H1 (cell line): Measurements from ENCODE around the gene IDH2. TPM values are rescaled to one million over a fixed set of nuclear protein-coding genes. Genes with fewer than 3 reads are reported as not detected.

Source experiments
- CTCF ChIA-PET: fragments of 300-600 bp; sonication (Branson Sonifier 250); formaldehyde crosslinking; loops from one replicate; lab custom pipeline; 2021; ENCODE audit not compliant: partially characterized antibody; lab: Charles Lee
- POLR2A ChIA-PET: fragments of 300-600 bp; sonication (Branson Sonifier 250); formaldehyde crosslinking; loops from one replicate; lab custom pipeline; 2021; ENCODE audit warnings: inconsistent platforms; ENCODE audit not compliant: partially characterized antibody; lab: Charles Lee
- DNase-seq, 2 experiments: peaks; one replicate each; pipeline versions ENCODE4 v3.0.0 to v3.0.0-alpha.2; 2010 to 2022; ENCODE audit warnings: low spot score in 2 of 2, low read depth in 1 of 2, mixed read lengths in 1 of 2
- FAIRE-seq: peaks from 2 replicates; lab custom pipeline; 2011; peaks lifted over from hg19 to GRCh38; lab: Jason Lieb, UNC
- H2AFZ ChIP-seq: 2 replicates; pipeline ENCODE4 v1.8.1; 2012; ENCODE audit warnings: low read length, inconsistent platforms
- H2AK5ac ChIP-seq: 2 replicates; pipeline ENCODE4 v1.6.1; 2013; ENCODE audit warnings: low read depth, low read length
- H2BK120ac ChIP-seq: replicated peaks from 2 replicates; pipeline ENCODE3; 2013; ENCODE audit warnings: low read depth, low read length, inconsistent platforms
- H2BK12ac ChIP-seq: 2 replicates; pipeline ENCODE4 v1.6.1; 2013; ENCODE audit warnings: low read depth, low read length
- H2BK15ac ChIP-seq: 2 replicates; pipeline ENCODE4 v1.6.1; 2013; ENCODE audit warnings: low read length
- H2BK20ac ChIP-seq: 2 replicates; pipeline ENCODE4 v1.6.1; 2013; ENCODE audit warnings: low read length
- H2BK5ac ChIP-seq: 2 replicates; pipeline ENCODE4 v1.6.1; 2013; ENCODE audit warnings: low read depth, low read length
- H3K14ac ChIP-seq: 2 replicates; pipeline ENCODE4 v1.6.1; 2013; ENCODE audit warnings: inconsistent platforms; ENCODE audit not compliant: insufficient read length
- H3K18ac ChIP-seq: 2 replicates; pipeline ENCODE4 v1.6.1; 2013; ENCODE audit warnings: low read length; ENCODE audit errors: extremely low read depth
- H3K23ac ChIP-seq: 2 replicates; pipeline ENCODE4 v1.6.1; 2013; ENCODE audit warnings: inconsistent platforms; ENCODE audit not compliant: insufficient read length
- H3K23me2 ChIP-seq: 2 replicates; pipeline ENCODE4 v1.6.1; 2013; ENCODE audit warnings: low read depth, low read length
- H3K27ac ChIP-seq: 2 replicates; pipeline ENCODE4 v1.6.1; 2011; ENCODE audit warnings: low read depth, low read length, inconsistent platforms
- H3K27me3 ChIP-seq, 4 experiments: replicated peaks in 1 of 4; 1 replicate in 1 of 4; 2 replicates in 3 of 4; pipeline versions ENCODE4 v1.6.1 to v1.8.1; 2011 to 2013; ENCODE audit warnings: low read length in 3 of 4, mild to moderate bottlenecking in 3 of 4, inconsistent platforms in 2 of 4, mixed read lengths in 2 of 4, moderate library complexity in 1 of 4; ENCODE audit not compliant: control insufficient read depth in 3 of 4, insufficient read depth in 3 of 4; ENCODE audit errors: extremely low read depth in 1 of 4
- H3K36me3 ChIP-seq, 4 experiments: 2 replicates each; pipeline versions ENCODE4 v1.6.1 to v1.8.1; 2011 to 2013; ENCODE audit warnings: mild to moderate bottlenecking in 4 of 4, low read length in 3 of 4, moderate library complexity in 2 of 4, control low read depth in 1 of 4, inconsistent platforms in 1 of 4; ENCODE audit not compliant: insufficient read depth in 4 of 4, control insufficient read depth in 2 of 4
- H3K4ac ChIP-seq: replicated peaks from 2 replicates; pipeline ENCODE3; 2013; ENCODE audit warnings: low read length, low read depth, mixed read lengths, inconsistent platforms; ENCODE audit not compliant: insufficient read length
- H3K4me1 ChIP-seq, 4 experiments: replicated peaks in 1 of 4; 1 replicate in 1 of 4; 2 replicates in 3 of 4; pipeline versions ENCODE4 v1.6.1 to v1.8.1; 2011 to 2013; ENCODE audit warnings: low read length in 3 of 4, inconsistent platforms in 2 of 4, mixed read lengths in 1 of 4; ENCODE audit not compliant: insufficient read depth in 4 of 4, control insufficient read depth in 3 of 4
- H3K4me2 ChIP-seq, 2 experiments: 2 replicates each; pipeline versions ENCODE4 v1.6.1 to v1.8.1; 2011 to 2013; ENCODE audit warnings: low read depth in 2 of 2, low read length in 2 of 2, control low read depth in 1 of 2, inconsistent platforms in 1 of 2, mild to moderate bottlenecking in 1 of 2; ENCODE audit not compliant: insufficient read depth in 1 of 2
- H3K4me3 ChIP-seq, 4 experiments: fragments of 200-600, 300-600 bp in 1 of 4; sonication (generic), shearing (Covaris generic), sonication (Bioruptor Twin) in 1 of 4; 2 replicates each; pipeline versions ENCODE4 v1.5.1 to v1.8.1; 2011 to 2016; ENCODE audit warnings: low read length in 4 of 4, low read depth in 3 of 4, control low read depth in 2 of 4, inconsistent platforms in 2 of 4, mild to moderate bottlenecking in 2 of 4, mixed read lengths in 1 of 4, moderate library complexity in 1 of 4; ENCODE audit not compliant: insufficient read depth in 2 of 4; ENCODE audit errors: extremely low read depth in 1 of 4
- H3K56ac ChIP-seq: replicated peaks from 2 replicates; pipeline ENCODE3; 2013; ENCODE audit warnings: low read depth, mild to moderate bottlenecking, mixed read lengths, low read length, inconsistent platforms; ENCODE audit not compliant: insufficient read length
- H3K79me1 ChIP-seq: 2 replicates; pipeline ENCODE4 v1.6.1; 2013; ENCODE audit warnings: low read depth, low read length, control low read depth
- H3K79me2 ChIP-seq, 2 experiments: 2 replicates each; pipeline versions ENCODE4 v1.6.1 to v1.8.1; 2012 to 2013; ENCODE audit warnings: low read length in 2 of 2, mild to moderate bottlenecking in 2 of 2, inconsistent platforms in 1 of 2; ENCODE audit not compliant: insufficient read depth in 2 of 2, control insufficient read depth in 1 of 2
- H3K9ac ChIP-seq, 4 experiments: replicated peaks in 1 of 4; 1 replicate in 1 of 4; 2 replicates in 3 of 4; pipeline versions ENCODE4 v1.6.1 to v1.8.1; 2011 to 2013; ENCODE audit warnings: low read depth in 3 of 4, low read length in 3 of 4, control low read depth in 2 of 4, mild to moderate bottlenecking in 2 of 4, moderate library complexity in 2 of 4, inconsistent platforms in 1 of 4; ENCODE audit errors: extremely low read depth in 1 of 4
- H3K9me3 ChIP-seq, 2 experiments: 2 replicates each; pipeline versions ENCODE4 v1.6.1 to v1.8.1; 2012 to 2013; ENCODE audit warnings: mild to moderate bottlenecking in 2 of 2, moderate library complexity in 2 of 2, control low read depth in 1 of 2, inconsistent platforms in 1 of 2, low read depth in 1 of 2, low read length in 1 of 2, mixed read lengths in 1 of 2; ENCODE audit not compliant: insufficient read depth in 2 of 2
- H4K20me1 ChIP-seq, 2 experiments: replicated peaks in 1 of 2; 2 replicates each; pipeline versions ENCODE3 to v1.8.1; 2011 to 2013; ENCODE audit warnings: inconsistent platforms in 2 of 2, low read length in 2 of 2, mild to moderate bottlenecking in 1 of 2; ENCODE audit not compliant: insufficient read depth in 2 of 2, control insufficient read depth in 1 of 2
- H4K5ac ChIP-seq: 2 replicates; pipeline ENCODE4 v1.6.1; 2013; ENCODE audit warnings: low read length, low read depth, mixed read lengths, inconsistent platforms; ENCODE audit not compliant: insufficient read length
- H4K8ac ChIP-seq: 2 replicates; pipeline ENCODE4 v1.8.0; 2013; ENCODE audit warnings: mild to moderate bottlenecking, moderate library complexity, low read length, inconsistent platforms; ENCODE audit not compliant: insufficient read depth; ENCODE audit errors: extremely low read depth
- H4K91ac ChIP-seq: replicated peaks from 2 replicates; pipeline ENCODE3; 2013; ENCODE audit warnings: low read length, mixed read lengths, inconsistent platforms; ENCODE audit not compliant: insufficient read length
- BRCA1 ChIP-seq: IDR thresholded peaks from 2 replicates; pipeline ENCODE4 v1.6.1; 2012; ENCODE audit warnings: low read depth, low read length, improper control_type of control experiment
- CBX5 ChIP-seq: fragments of 300-800, 300-1000 bp; sonication (generic); IDR thresholded peaks from 2 replicates; pipeline ENCODE4 v1.7.1; 2016; ENCODE audit warnings: antibody characterized with exemption, low read length, low read depth
- EZH2 ChIP-seq: fragments of 200-600 bp; sonication (generic); IDR thresholded peaks from 2 replicates; pipeline ENCODE4 v1.7.1; 2012; ENCODE audit warnings: low read depth, mild to moderate bottlenecking, moderate library complexity, low read length, inconsistent platforms; ENCODE audit not compliant: severe bottlenecking
- HDAC2 ChIP-seq, 2 experiments: fragments of 300-600 bp in 1 of 2; sonication (generic) in 1 of 2; IDR thresholded peaks; 2 replicates each; pipeline ENCODE4 v1.6.1; 2011 to 2012; ENCODE audit warnings: low read depth in 2 of 2, low read length in 2 of 2, mild to moderate bottlenecking in 2 of 2, moderate library complexity in 2 of 2, borderline replicate concordance in 1 of 2, inconsistent platforms in 1 of 2
- RNF2 ChIP-seq: fragments of 200-900, 300-1000 bp; sonication (generic); IDR thresholded peaks from 2 replicates; pipeline ENCODE4 v1.7.1; 2016; ENCODE audit warnings: borderline replicate concordance, low read depth, mild to moderate bottlenecking, antibody characterized with exemption, low read length; ENCODE audit not compliant: poor library complexity, severe bottlenecking; ENCODE audit errors: missing control alignments
- SIX5 ChIP-seq: IDR thresholded peaks from 2 replicates; pipeline ENCODE4 v1.6.1; 2011; ENCODE audit warnings: mild to moderate bottlenecking, low read depth, low read length
- YY1 ChIP-seq: IDR thresholded peaks from 2 replicates; pipeline ENCODE4 v1.6.1; 2011; ENCODE audit warnings: low read depth, mild to moderate bottlenecking, low read length
- WGBS, 2 experiments: shearing (Covaris generic) in 1 of 2; methylation state at CpG; one replicate each; pipeline versions ENCODE4 v1.1.6 to v1.1.7; 2013 to 2015; ENCODE audit warnings: low lambda C conversion rate in 2 of 2, mixed read lengths in 2 of 2, inconsistent platforms in 1 of 2, low coverage in 1 of 2, missing lambda C conversion rate in 1 of 2; ENCODE audit not compliant: insufficient replicate concordance in 2 of 2, insufficient coverage in 1 of 2, insufficient read length in 1 of 2; ENCODE audit errors: extremely low coverage in 1 of 2, missing lambda C conversion rate in 1 of 2; 5-methylcytosine and 5-hydroxymethylcytosine counted together
- polyA plus RNA-seq, 7 experiments: library from polyadenylated mRNA; depleted of rRNA in 3 of 7; stranded (reverse) in 5 of 7; unstranded in 2 of 7; fragments of >200 nt in 5 of 7; fragments of 200-250 nt in 2 of 7; gene quantifications; 1 replicate in 5 of 7; 2 replicates in 1 of 7; 4 replicates in 1 of 7; pipeline versions ENCODE4 v1.2.1 to v1.2.3, GENCODE V29; 2011 to 2013; ENCODE audit warnings: missing spikeins in 2 of 7, mixed read lengths in 2 of 7
- total RNA-seq: library from RNA; stranded (reverse); fragmentation: NEBNext Ultra II Directional; extraction: Animal tissue kit (Norgen Biotek cat#: 25700); gene quantifications from 2 replicates; pipeline ENCODE4 v1.2.1, GENCODE V29; 2021

The IDH2 gene
- total and polyA plus RNA-seq, 2 of the 8 experiments (the other 6 are each of a cell fraction or from before 2014, with no cell fraction given), result 64.2 to 84.6 TPM

- FAIRE-seq, result no peak
- H2BK120ac ChIP-seq, result no peak overlapping the region
- no peak overlapping the region for H2BK12ac ChIP-seq
- H3K27ac ChIP-seq, result no peak overlapping the region
- H3K9ac ChIP-seq, result no peak overlapping the region
- TF ChIP-seq SIX5 (no peak), HDAC2 (IDR thresholded peaks at IDR 0.05; ENCODE audit: borderline replicate concordance in 1 of 2, low read depth in 2 of 2, low read length in 2 of 2) (no peak), BRCA1 (no peak), EZH2 (no peak), CBX5 (no peak), YY1 (no peak), RNF2 (no peak)
- WGBS, 2 experiments, result 84% methylated on average over 6 of the region's 6 CpGs; no CpG with 5 or more reads in 1 of the 2 experiments
- no peak overlapping the region for H3K4ac ChIP-seq
- H2BK20ac ChIP-seq, result no peak overlapping the region
- no peak overlapping the region for H3K4me3 ChIP-seq
- CTCF ChIA-PET, result interaction anchor here (1.0 to 1.6 kb wide), 4 partner anchors 8 to 103 kb away, joined by 3 to 5 read pairs (median 4); no protein-coding TSS in a partner anchor
- H3K23me2 ChIP-seq, result no peaks in the 10 kb centered on the region; the same call in 1 of the 2 replicates
- peaks cover 11% of the 10 kb centered on the region for H3K79me1 ChIP-seq
- no peak overlapping the region for H3K4me2 ChIP-seq
- no peaks in the 10 kb centered on the region for H3K27me3 ChIP-seq
- H3K79me2 ChIP-seq, result no peaks in the 10 kb centered on the region
- no peak overlapping the region for H2AFZ ChIP-seq
- no peak overlapping the region for H3K56ac ChIP-seq
- POLR2A ChIA-PET, result no interaction called here
- no peak overlapping the region for H4K91ac ChIP-seq
- peaks cover 0 to 34% (median 9%) of the 10 kb centered on the region in 4 experiments; a peak in 4 of 7 replicates for H3K4me1 ChIP-seq
- no peaks in the 10 kb centered on the region for H3K36me3 ChIP-seq
- no peak overlapping the region for H4K5ac ChIP-seq
- no peaks in the 10 kb centered on the region for H3K9me3 ChIP-seq
- no peak overlapping the region for H3K23ac ChIP-seq
- no peak for DNase-seq
- H3K14ac ChIP-seq, result no peak overlapping the region
- no peak overlapping the region for H2BK15ac ChIP-seq
- no peak overlapping the region for H2AK5ac ChIP-seq
- H4K20me1 ChIP-seq, result no peaks in the 10 kb centered on the region
- no peak overlapping the region for H3K18ac ChIP-seq
- no peak overlapping the region for H4K8ac ChIP-seq
- H2BK5ac ChIP-seq, result no peak overlapping the region
These were observed 61.6 kb downstream of the IDH2 start for GRCh38 chr15:90040618-90041017.
